ENCODE measurements around the gene OCEL1. TPM values are rescaled to one million over a fixed set of nuclear protein-coding genes. Genes with fewer than 3 reads are reported as not detected.

Gene OCEL1
- total RNA-seq, 2 experiments from 2014 or later, result 24.3 to 28.3 TPM

- Mint-ChIP-seq H3K27me3 (ENCODE audit: low read depth) (no peaks in the 10 kb centered on the region), H3K4me3 (peak overlapping the region; percentile 81), H3K36me3 (ENCODE audit: low read depth) (peaks cover 12% of the 10 kb centered on the region), H3K27ac (peak overlapping the region; percentile 49), H3K4me1 (ENCODE audit: low read depth) (peaks cover 12% of the 10 kb centered on the region), H3K9me3 (ENCODE audit: insufficient read depth) (no peaks in the 10 kb centered on the region)
- DNase-seq, result peak; percentile 73
- ChIA-PET POLR2A (interaction anchor here (0.8 to 2.0 kb wide), 8 partner anchors 8 to 158 kb away, joined by 3 to 14 read pairs (median 5); partner anchors contain the start of genes ANKLE1, BABAM1, OCEL1 and USE1), CTCF (interaction anchor here (0.7 to 4.4 kb wide), 17 partner anchors 9 to 168 kb away, joined by 3 to 16 read pairs (median 4); partner anchors contain the start of genes BABAM1 and OCEL1)
- ATAC-seq, result peak; percentile 63
Measured at GRCh38 chr19:17234911-17235299, 8.9 kb downstream of the OCEL1 start.

- DNase-seq, result peak; percentile 82
- H3K4me3 Mint-ChIP-seq, result peak overlapping the region; percentile 81
- ChIA-PET CTCF (interaction anchor here (0.7 to 4.4 kb wide), 16 partner anchors 9 to 168 kb away, joined by 3 to 16 read pairs (median 4); partner anchors contain the start of genes BABAM1 and OCEL1), POLR2A (interaction anchor here (0.8 to 2.0 kb wide), 7 partner anchors 9 to 159 kb away, joined by 3 to 14 read pairs (median 4); partner anchors contain the start of genes BABAM1, OCEL1 and USE1)
- H3K36me3 Mint-ChIP-seq (ENCODE audit: low read depth), result peaks cover 11% of the 10 kb centered on the region
- no peaks in the 10 kb centered on the region for H3K27me3 Mint-ChIP-seq (ENCODE audit: low read depth)
- peaks cover 12% of the 10 kb centered on the region for H3K4me1 Mint-ChIP-seq (ENCODE audit: low read depth)
- ATAC-seq, result peak; percentile 96
- peak overlapping the region; percentile 49 for H3K27ac Mint-ChIP-seq
- no peaks in the 10 kb centered on the region for H3K9me3 Mint-ChIP-seq (ENCODE audit: insufficient read depth)
Measured at GRCh38 chr19:17235300-17235970, 9.4 kb downstream of the OCEL1 start.

GRCh38 chr19:17235971-17236777 is 10.1 kb downstream of the OCEL1 start:
- DNase-seq (no peak), ATAC-seq (no peak)
- POLR2A ChIA-PET, result interaction anchor here (0.8 to 2.0 kb wide), 6 partner anchors 10 to 160 kb away, joined by 3 to 14 read pairs (median 6); partner anchors contain the start of genes BABAM1, OCEL1 and USE1
- Mint-ChIP-seq H3K27ac (no peak overlapping the region), H3K36me3 (ENCODE audit: low read depth) (peaks cover 6% of the 10 kb centered on the region), H3K4me3 (peak overlapping the region; percentile 81), H3K4me1 (ENCODE audit: low read depth) (peaks cover 12% of the 10 kb centered on the region), H3K9me3 (ENCODE audit: insufficient read depth) (no peaks in the 10 kb centered on the region), H3K27me3 (ENCODE audit: low read depth) (no peaks in the 10 kb centered on the region)
- CTCF ChIA-PET, result interaction anchor here (1.0 to 4.4 kb wide), 15 partner anchors 10 to 169 kb away, joined by 3 to 16 read pairs (median 4); partner anchors contain the start of genes BABAM1 and OCEL1

- H3K9me3 Mint-ChIP-seq (ENCODE audit: insufficient read depth), result no peaks in the 10 kb centered on the region
- H3K36me3 Mint-ChIP-seq (ENCODE audit: low read depth), result peaks cover 4% of the 10 kb centered on the region
- H3K4me1 Mint-ChIP-seq (ENCODE audit: low read depth), result peaks cover 12% of the 10 kb centered on the region
- no peaks in the 10 kb centered on the region for H3K27me3 Mint-ChIP-seq (ENCODE audit: low read depth)
- no peak overlapping the region for H3K27ac Mint-ChIP-seq
- no peak overlapping the region for H3K4me3 Mint-ChIP-seq
- DNase-seq, result no peak
- no peak for ATAC-seq
- ChIA-PET CTCF (interaction anchor here (1.4 to 4.4 kb wide), 3 partner anchors 10 to 46 kb away, joined by 4 to 16 read pairs (median 13); partner anchors contain the start of gene BABAM1), POLR2A (no interaction called here)
Measured at GRCh38 chr19:17236811-17237543, 11.0 kb downstream of the OCEL1 start.

GRCh38 chr19:17237747-17238706 is 12.0 kb downstream of the OCEL1 start:
- CTCF ChIA-PET, result interaction anchor here (1.4 to 4.4 kb wide), 2 partner anchors 11 to 45 kb away, joined by 4 to 16 read pairs; no protein-coding TSS in a partner anchor

GRCh38 chr19:17240062-17240752 is 14.2 kb downstream of the OCEL1 start:
- POLR2A ChIA-PET, result interaction anchor here (1.1 kb wide), 1 partner anchor 19 kb away, joined by 3 read pairs; no protein-coding TSS in a partner anchor
- DNase-seq (no peak), ATAC-seq (no peak)
- no peak overlapping the region for H3K27ac Mint-ChIP-seq
- no peaks in the 10 kb centered on the region for H3K9me3 Mint-ChIP-seq (ENCODE audit: insufficient read depth)
- peaks cover 4% of the 10 kb centered on the region for H3K4me1 Mint-ChIP-seq (ENCODE audit: low read depth)
- H3K36me3 Mint-ChIP-seq (ENCODE audit: low read depth), result no peaks in the 10 kb centered on the region
- no peak overlapping the region for H3K4me3 Mint-ChIP-seq
- CTCF ChIA-PET, result no interaction called here
- peaks cover 10% of the 10 kb centered on the region for H3K27me3 Mint-ChIP-seq (ENCODE audit: low read depth)

More at GRCh38 chr19:17237747-17238706, 12.0 kb downstream of the OCEL1 start:
- Mint-ChIP-seq H3K4me3 (no peak overlapping the region), H3K27ac (no peak overlapping the region), H3K36me3 (ENCODE audit: low read depth) (no peaks in the 10 kb centered on the region), H3K27me3 (ENCODE audit: low read depth) (peaks cover 3% of the 10 kb centered on the region), H3K9me3 (ENCODE audit: insufficient read depth) (no peaks in the 10 kb centered on the region), H3K4me1 (ENCODE audit: low read depth) (peaks cover 12% of the 10 kb centered on the region)
- POLR2A ChIA-PET, result no interaction called here
- no peak for ATAC-seq
- no peak for DNase-seq

- no peaks in the 10 kb centered on the region for H3K36me3 Mint-ChIP-seq (ENCODE audit: low read depth)
- H3K4me1 Mint-ChIP-seq (ENCODE audit: low read depth), result peaks cover 4% of the 10 kb centered on the region
- ChIA-PET CTCF (no interaction called here), POLR2A (interaction anchor here (0.6 to 1.1 kb wide), 2 partner anchors 18 to 53 kb away, joined by 3 read pairs; no protein-coding TSS in a partner anchor)
- DNase-seq (no peak), ATAC-seq (no peak)
- no peak overlapping the region for H3K4me3 Mint-ChIP-seq
- H3K27ac Mint-ChIP-seq, result no peak overlapping the region
- peaks cover 10% of the 10 kb centered on the region for H3K27me3 Mint-ChIP-seq (ENCODE audit: low read depth)
- H3K9me3 Mint-ChIP-seq (ENCODE audit: insufficient read depth), result no peaks in the 10 kb centered on the region
Measured at GRCh38 chr19:17240826-17241399, 14.9 kb downstream of the OCEL1 start.

- Mint-ChIP-seq H3K36me3 (ENCODE audit: low read depth) (no peaks in the 10 kb centered on the region), H3K4me3 (no peak overlapping the region), H3K27me3 (ENCODE audit: low read depth) (peaks cover 17% of the 10 kb centered on the region), H3K27ac (no peak overlapping the region), H3K4me1 (ENCODE audit: low read depth) (peaks cover 9% of the 10 kb centered on the region), H3K9me3 (ENCODE audit: insufficient read depth) (no peaks in the 10 kb centered on the region)
- ATAC-seq (no peak), DNase-seq (no peak)
- POLR2A ChIA-PET, result interaction anchor here (0.7 to 0.9 kb wide), 2 partner anchors 17 to 162 kb away, joined by 3 read pairs; partner anchors contain the start of gene OCEL1
- CTCF ChIA-PET, result interaction anchor here (0.9 to 1.3 kb wide), 2 partner anchors 17 to 20 kb away, joined by 3 to 5 read pairs; no protein-coding TSS in a partner anchor
Measured at GRCh38 chr19:17242431-17243208, 16.6 kb downstream of the OCEL1 start.

- Mint-ChIP-seq H3K27me3 (ENCODE audit: low read depth) (peaks cover 20% of the 10 kb centered on the region), H3K9me3 (ENCODE audit: insufficient read depth) (no peaks in the 10 kb centered on the region), H3K4me3 (no peak overlapping the region), H3K36me3 (ENCODE audit: low read depth) (no peaks in the 10 kb centered on the region), H3K27ac (no peak overlapping the region), H3K4me1 (ENCODE audit: low read depth) (peaks cover 9% of the 10 kb centered on the region)
- ChIA-PET CTCF (interaction anchor here (0.9 to 1.3 kb wide), 2 partner anchors 17 to 20 kb away, joined by 3 to 5 read pairs; no protein-coding TSS in a partner anchor), POLR2A (interaction anchor here (0.9 kb wide), 1 partner anchor 17 kb away, joined by 3 read pairs; the partner anchor contains the start of gene OCEL1)
- no peak for DNase-seq
- ATAC-seq, result no peak
Measured at GRCh38 chr19:17243211-17243829, 17.3 kb downstream of the OCEL1 start.
